Hepatocyte (in vitro differentiated cells): ENCODE data around the gene PICALM. TPM values are rescaled to one million over a fixed set of nuclear protein-coding genes. Genes with fewer than 3 reads are reported as not detected.
"Not testable (repeated sequence)": the region's sequence is repeated elsewhere in the genome, so short reads cannot be mapped to it uniquely, and the experiment has no call there.

Experiments
- DNase-seq: peaks from one replicate; pipeline ENCODE4 v3.0.0-alpha.2; 2016; ENCODE audit warnings: low spot score
- H2AFZ ChIP-seq: fragments of 200-600 bp; sonication (generic); 2 replicates; pipeline ENCODE4 v1.6.0; 2016; ENCODE audit warnings: antibody characterized with exemption, mild to moderate bottlenecking
- H3K27ac ChIP-seq: fragments of 200-600 bp; sonication (generic); 2 replicates; pipeline ENCODE4 v1.5.1; 2016; ENCODE audit warnings: mild to moderate bottlenecking
- H3K27me3 ChIP-seq: fragments of 200-600 bp; sonication (generic); 2 replicates; pipeline ENCODE4 v1.6.1; 2016
- H3K36me3 ChIP-seq: fragments of 200-600 bp; sonication (generic); replicated peaks from 2 replicates; pipeline ENCODE4 v1.5.1; 2016; ENCODE audit warnings: low read depth; ENCODE audit not compliant: insufficient read depth
- H3K4me1 ChIP-seq: fragments of 200-600 bp; sonication (generic); 2 replicates; pipeline ENCODE4 v1.5.1; 2016; ENCODE audit warnings: mild to moderate bottlenecking, moderate library complexity; ENCODE audit not compliant: insufficient read depth
- H3K4me2 ChIP-seq: fragments of 200-600 bp; sonication (generic); 2 replicates; pipeline ENCODE4 v1.6.0; 2016
- H3K4me3 ChIP-seq: fragments of 200-600 bp; sonication (generic); 2 replicates; pipeline ENCODE4 v1.5.1; 2016; ENCODE audit warnings: mild to moderate bottlenecking
- H3K79me2 ChIP-seq: fragments of 200-600 bp; sonication (generic); 2 replicates; pipeline ENCODE4 v1.6.0; 2017; ENCODE audit warnings: mild to moderate bottlenecking
- H3K9me2 ChIP-seq: fragments of 200-600 bp; sonication (generic); replicated peaks from 2 replicates; pipeline ENCODE4 v1.6.0; 2017; ENCODE audit warnings: mild to moderate bottlenecking; ENCODE audit not compliant: insufficient read depth
- H3K9me3 ChIP-seq: fragments of 200-600 bp; sonication (generic); 2 replicates; pipeline ENCODE4 v1.5.1; 2016; ENCODE audit warnings: low read depth, mild to moderate bottlenecking
- H4K20me1 ChIP-seq: fragments of 200-600 bp; sonication (generic); 2 replicates; pipeline ENCODE4 v1.6.0; 2016; ENCODE audit warnings: mild to moderate bottlenecking; ENCODE audit not compliant: insufficient read depth, poor library complexity, severe bottlenecking
- CTCF ChIP-seq: fragments of 200-600 bp; sonication (generic); IDR thresholded peaks from 2 replicates; pipeline ENCODE4 v1.5.1; 2016; ENCODE audit warnings: antibody characterized with exemption, mild to moderate bottlenecking; ENCODE audit not compliant: poor library complexity
- EZH2 ChIP-seq: fragments of 200-600 bp; sonication (generic); IDR thresholded peaks from 2 replicates; pipeline ENCODE4 v1.6.1; 2016; ENCODE audit warnings: antibody characterized with exemption, mild to moderate bottlenecking, borderline replicate concordance
- EZH2phosphoT487 ChIP-seq: fragments of 200-600 bp; sonication (generic); IDR thresholded peaks from one replicate; pipeline ENCODE4 v1.6.1; 2018; ENCODE audit warnings: antibody characterized with exemption, mild to moderate bottlenecking, low read depth, moderate library complexity; ENCODE audit not compliant: unreplicated experiment, severe bottlenecking
- WGBS: methylation state at CpG from one replicate; pipeline ENCODE4 v1.1.6; 2016; ENCODE audit warnings: low lambda C conversion rate; ENCODE audit errors: missing lambda C conversion rate; 5-methylcytosine and 5-hydroxymethylcytosine counted together
- polyA plus RNA-seq: library from polyadenylated mRNA; unstranded; fragments of >200 nt; fragmentation: Nextera tagmentation; extraction: Ambion mirVana; gene quantifications from 2 replicates; pipeline ENCODE4 v1.2.1, GENCODE V29; 2016
- total RNA-seq: library from RNA; depleted of rRNA; stranded (reverse); fragments of >200 nt; gene quantifications from 2 replicates; pipeline ENCODE4 v1.2.3, GENCODE V29; 2014

PICALM gene
- total and polyA plus RNA-seq, 2 experiments from 2014 or later = 46.4 to 197 TPM

GRCh38 chr11:86108191-86108590 lies 39.3 kb upstream of the PICALM start:
- WGBS = 71% methylated on average over 3 of the region's 3 CpGs
- Histone ChIP-seq H3K9me3 (no peaks in the 10 kb centered on the region), H3K27ac (no peak overlapping the region), H2AFZ (no peak overlapping the region), H3K4me3 (no peak overlapping the region), H3K4me1 (no peaks in the 10 kb centered on the region), H3K36me3 (no peaks in the 10 kb centered on the region), H3K4me2 (no peak overlapping the region), H3K27me3 (no peaks in the 10 kb centered on the region), H4K20me1 (no peaks in the 10 kb centered on the region), H3K9me2 (no peaks in the 10 kb centered on the region), H3K79me2 (no peaks in the 10 kb centered on the region)
- no peak for DNase-seq
- TF ChIP-seq EZH2phosphoT487 = no peak
- no peak for TF ChIP-seq CTCF
- no peak for TF ChIP-seq EZH2

- Histone ChIP-seq H3K4me1 (no peaks in the 10 kb centered on the region), H3K4me2 (no peak overlapping the region), H3K4me3 (no peak overlapping the region), H3K9me3 (no peaks in the 10 kb centered on the region), H3K9me2 (no peaks in the 10 kb centered on the region), H3K27me3 (no peaks in the 10 kb centered on the region), H4K20me1 (no peaks in the 10 kb centered on the region), H3K36me3 (no peaks in the 10 kb centered on the region), H2AFZ (no peak overlapping the region), H3K27ac (no peak overlapping the region), H3K79me2 (no peaks in the 10 kb centered on the region)
- no peak for DNase-seq
- TF ChIP-seq EZH2 (no peak), EZH2phosphoT487 (no peak), CTCF (no peak)
- WGBS = 89% methylated on average over 2 of the region's 2 CpGs
Measured at GRCh38 chr11:86106916-86107315, 38.0 kb upstream of the PICALM start.

- WGBS = 77% methylated on average over 3 of the region's 3 CpGs
- not testable (repeated sequence) for H3K36me3 ChIP-seq, H2AFZ ChIP-seq, H3K4me2 ChIP-seq, H3K4me1 ChIP-seq, H3K79me2 ChIP-seq, H3K27ac ChIP-seq, H3K4me3 ChIP-seq, H3K9me2 ChIP-seq, H3K9me3 ChIP-seq, H4K20me1 ChIP-seq, DNase-seq, H3K27me3 ChIP-seq
Measured at GRCh38 chr11:86106031-86106430, 37.1 kb upstream of the PICALM start.

GRCh38 chr11:86105601-86106000 lies 36.7 kb upstream of the PICALM start:
- DNase-seq, H3K4me3 ChIP-seq, H3K9me2 ChIP-seq, H3K4me2 ChIP-seq, H4K20me1 ChIP-seq, H3K79me2 ChIP-seq, H3K36me3 ChIP-seq, H3K4me1 ChIP-seq, H3K27me3 ChIP-seq, H3K9me3 ChIP-seq, H2AFZ ChIP-seq, H3K27ac ChIP-seq: not testable (repeated sequence)
- WGBS = 100% methylated on average over 1 of the region's 2 CpGs

- no peaks in the 10 kb centered on the region for H3K27me3 ChIP-seq
- H4K20me1 ChIP-seq = no peaks in the 10 kb centered on the region
- H3K4me3 ChIP-seq = no peak overlapping the region
- H3K4me2 ChIP-seq = no peak overlapping the region
- no peaks in the 10 kb centered on the region for H3K36me3 ChIP-seq
- DNase-seq = no peak
- H3K9me2 ChIP-seq = no peaks in the 10 kb centered on the region
- 71% methylated on average over 1 of the region's 1 CpG for WGBS
- no peaks in the 10 kb centered on the region for H3K79me2 ChIP-seq
- no peaks in the 10 kb centered on the region for H3K4me1 ChIP-seq
- no peaks in the 10 kb centered on the region for H3K9me3 ChIP-seq
- no peak overlapping the region for H3K27ac ChIP-seq
- no peak overlapping the region for H2AFZ ChIP-seq
- no peak for TF ChIP-seq CTCF
- TF ChIP-seq EZH2phosphoT487 = no peak
- no peak for TF ChIP-seq EZH2
Measured at GRCh38 chr11:86103808-86104207, 34.9 kb upstream of the PICALM start.
